ENCODE data around the gene TSACC.
"Not testable (repeated sequence)": the region's sequence is repeated elsewhere in the genome, so short reads cannot be mapped to it uniquely, and the experiment has no call there.

TSACC gene

DNA sequence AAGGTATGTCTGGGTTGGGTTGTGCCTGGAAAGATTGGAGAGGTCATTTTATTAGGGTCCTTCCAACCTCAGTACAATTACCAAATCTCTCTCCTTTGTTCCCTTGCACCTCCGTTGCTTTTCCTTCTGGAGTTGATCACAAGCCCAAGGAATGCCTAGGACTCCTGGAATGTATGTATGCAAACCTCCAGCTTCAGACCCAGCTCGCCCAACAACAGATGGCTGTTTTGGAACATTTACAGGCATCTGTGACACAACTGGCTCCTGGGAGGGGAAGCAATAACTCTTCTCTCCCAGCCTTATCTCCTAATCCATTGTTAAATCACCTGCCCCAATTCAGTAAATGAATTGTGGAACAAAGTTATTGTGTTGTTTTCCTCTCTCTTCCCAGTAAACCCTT, 8.3 kb downstream of the TSACC start:
- no peak for DNase-seq (ENCODE audit: low read depth)

DNA sequence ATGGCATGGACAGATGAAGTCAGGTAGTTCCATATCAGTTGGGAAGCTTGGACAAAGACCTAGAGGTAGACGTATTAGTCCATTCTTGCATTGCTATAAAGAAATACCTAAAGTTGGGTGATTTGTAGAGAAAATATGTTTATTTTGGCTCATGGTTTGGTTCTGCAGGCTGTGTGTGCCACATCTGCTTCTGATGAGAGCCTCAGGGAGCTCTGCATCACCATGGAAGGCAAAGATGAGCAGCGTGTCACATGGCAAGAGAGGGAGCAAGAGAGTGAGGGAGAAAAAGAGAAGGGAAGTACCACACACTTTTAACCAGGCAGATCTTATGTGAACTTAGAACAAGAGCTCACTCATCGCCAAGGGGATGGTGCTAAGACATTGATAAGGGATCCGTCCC, 9.0 kb downstream of the TSACC start:
- no peak for DNase-seq (ENCODE audit: low read depth)

DNA sequence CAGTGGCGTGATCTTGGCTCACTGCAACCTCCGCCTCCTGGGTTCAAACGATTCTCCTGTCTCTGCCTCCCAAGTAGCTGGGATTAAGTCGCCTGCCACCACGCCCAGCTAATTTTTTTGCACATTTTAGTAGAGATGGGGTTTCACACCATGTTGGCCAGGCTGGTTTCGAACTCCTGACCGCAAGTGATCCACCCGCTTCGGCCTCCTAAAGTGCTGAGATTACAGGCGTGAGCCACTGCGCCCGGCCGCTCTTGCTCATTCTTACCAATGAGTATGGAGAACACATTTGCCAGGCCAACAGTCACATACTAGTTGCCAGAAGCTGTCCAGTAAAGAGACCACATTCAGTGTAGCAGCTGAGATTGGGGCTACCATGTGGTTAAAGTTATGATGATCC, 14.2 kb downstream of the TSACC start:
- not testable (repeated sequence) for DNase-seq (ENCODE audit: low read depth)

- no peak for DNase-seq (ENCODE audit: low read depth)
Observed at GRCh38 chr1:156356262-156356874, 18.0 kb downstream of the TSACC start.

DNA sequence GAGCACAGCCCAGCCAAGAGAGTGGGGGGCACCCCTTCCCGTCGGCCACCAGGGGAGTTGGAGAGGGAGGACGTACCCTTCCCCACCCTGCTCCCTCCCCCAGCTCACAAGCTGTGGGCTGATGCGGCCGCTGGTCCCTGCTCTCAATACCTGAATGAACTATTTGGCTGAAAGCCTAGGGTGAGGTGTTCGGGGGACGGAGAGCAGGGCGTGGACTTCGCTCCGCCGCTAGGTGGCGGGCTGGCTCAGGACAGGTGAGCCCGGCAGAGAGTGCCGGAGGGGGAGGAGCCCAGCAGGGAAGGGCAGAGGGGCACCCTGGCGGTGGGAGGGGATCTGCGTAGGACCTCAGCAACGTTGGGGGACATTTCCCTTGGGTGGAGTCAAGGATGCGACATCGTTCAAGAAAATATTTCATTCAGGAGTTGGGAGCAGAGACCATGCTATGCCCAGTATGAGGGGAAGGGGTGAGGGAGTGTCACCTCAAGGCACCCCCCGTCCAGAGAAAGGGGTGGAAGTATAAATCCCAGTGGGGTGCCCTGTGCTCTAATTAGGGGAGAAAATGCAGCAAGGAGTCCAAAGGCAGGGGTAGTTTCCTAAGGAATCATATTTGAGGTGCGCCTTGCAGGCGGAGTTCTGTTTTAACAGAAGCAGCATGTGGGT, 18.7 kb downstream of the TSACC start:
- DNase-seq (ENCODE audit: low read depth): peak; percentile 44

GRCh38 chr1:156357977-156358376, 19.7 kb downstream of the TSACC start:
- no peak for DNase-seq (ENCODE audit: low read depth)

DNA sequence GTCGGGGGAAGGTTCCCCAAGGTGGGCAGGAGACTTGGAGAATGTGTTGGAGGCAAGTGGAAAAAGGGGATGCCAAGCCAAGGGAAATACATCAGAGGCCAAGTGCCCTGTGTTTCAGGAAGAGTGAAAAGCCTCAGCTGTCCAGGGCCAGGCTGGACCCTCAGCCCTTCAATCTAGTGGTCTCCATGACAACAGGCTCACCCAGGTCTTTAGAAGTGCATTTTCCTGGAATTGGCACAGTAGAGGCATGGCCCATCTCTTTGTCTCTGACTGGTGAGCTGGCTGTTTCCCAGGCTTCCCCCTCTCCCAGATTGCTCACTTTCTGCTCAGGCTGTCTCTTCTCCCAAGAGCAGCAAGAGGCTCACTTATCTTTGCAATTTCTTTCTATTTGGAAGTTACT, 20.3 kb downstream of the TSACC start:
- no peak for DNase-seq (ENCODE audit: low read depth)

GRCh38 chr1:156359249-156359648, 20.9 kb downstream of the TSACC start:
- no peak for DNase-seq (ENCODE audit: low read depth)

DNA sequence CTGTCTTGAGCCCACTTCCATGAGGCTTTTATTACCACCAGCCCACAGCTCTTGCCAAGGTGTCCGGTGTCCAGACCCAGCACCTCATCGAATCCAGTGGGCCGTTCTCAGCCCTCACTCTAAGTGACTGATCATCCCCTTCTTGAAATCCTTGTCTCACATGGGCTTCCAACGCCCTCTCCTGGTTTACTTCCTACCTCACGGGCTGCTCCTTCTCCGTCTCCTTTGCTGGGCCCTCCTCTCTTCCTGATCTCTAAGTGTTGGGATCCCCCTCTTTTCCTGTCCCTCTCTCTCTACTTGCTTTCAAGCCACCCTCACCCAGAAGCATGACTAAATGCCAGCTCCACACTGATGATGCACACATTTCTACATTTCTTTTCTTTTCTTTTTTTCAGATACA, 21.6 kb downstream of the TSACC start:
- DNase-seq (ENCODE audit: low read depth): no peak

- no peak for DNase-seq (ENCODE audit: low read depth)
Observed at GRCh38 chr1:156360534-156360933, 22.2 kb downstream of the TSACC start.

- no peak for DNase-seq (ENCODE audit: low read depth)
Observed at GRCh38 chr1:156365754-156366153, 27.4 kb downstream of the TSACC start.

- DNase-seq (ENCODE audit: low read depth): no peak
Observed at GRCh38 chr1:156366378-156367166, 28.2 kb downstream of the TSACC start.

DNA sequence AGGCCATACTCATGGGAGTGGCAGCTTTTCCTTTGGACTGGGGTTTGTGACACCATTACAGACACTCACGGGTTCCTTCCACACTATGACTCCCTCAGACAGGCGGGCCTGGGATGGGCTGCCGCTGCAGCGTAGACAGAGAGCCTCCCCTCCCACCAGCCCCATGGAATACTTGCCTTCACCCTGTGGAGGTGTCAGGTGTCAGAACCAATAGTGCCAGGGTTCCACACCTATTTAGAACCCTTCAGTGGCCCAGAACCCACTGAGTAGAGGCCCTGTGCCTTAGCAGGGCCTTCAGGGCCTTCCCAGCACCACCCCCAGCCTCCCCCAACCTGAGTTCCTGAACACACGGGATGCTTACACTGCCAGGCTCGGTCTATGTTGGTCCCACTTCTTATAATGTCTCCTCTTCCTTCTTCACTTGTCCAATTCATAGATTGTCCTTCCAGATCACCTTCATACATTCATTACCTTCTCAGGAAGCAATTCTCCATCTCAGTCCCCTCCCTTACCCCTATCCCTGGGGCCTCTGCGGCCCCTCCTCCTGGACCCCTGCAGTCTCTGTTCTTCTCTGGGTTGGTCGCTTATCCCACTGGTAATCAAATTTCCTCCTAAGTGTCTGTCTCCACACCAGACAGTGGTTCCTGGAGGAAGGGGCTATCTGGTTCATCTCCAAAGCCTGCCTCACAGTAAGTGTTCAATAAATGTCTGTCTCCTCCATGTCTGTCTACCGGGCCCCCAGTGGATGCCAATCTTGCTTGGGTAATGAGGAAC, 29.2 kb downstream of the TSACC start:
- no peak for DNase-seq (ENCODE audit: low read depth)

DNA sequence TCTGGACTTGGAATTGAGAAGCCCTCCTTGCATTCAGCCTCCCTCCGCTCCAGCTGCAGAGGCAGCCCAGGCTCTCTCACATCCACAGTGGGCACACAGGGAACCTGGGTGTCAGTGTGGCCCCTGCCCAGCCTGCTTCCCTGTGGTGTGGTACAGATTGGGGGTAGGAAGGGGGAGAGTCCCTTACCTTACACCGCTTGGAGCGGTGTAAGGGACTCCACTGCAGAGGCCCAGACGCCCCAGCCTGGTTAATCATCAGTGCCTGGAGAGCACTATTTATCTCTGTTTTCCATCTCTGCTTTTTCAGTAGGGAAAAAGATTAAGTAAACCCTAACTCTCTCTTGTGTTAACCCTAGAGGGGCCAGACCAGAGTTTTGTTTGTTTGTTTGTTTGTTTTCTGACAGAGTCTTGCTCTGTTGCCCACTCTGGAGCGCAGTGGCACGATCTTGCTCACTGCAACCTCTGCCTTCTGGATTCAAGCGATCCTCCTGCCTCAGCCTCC, 29.9 kb downstream of the TSACC start:
- DNase-seq (ENCODE audit: low read depth): no peak

- DNase-seq (ENCODE audit: low read depth): no peak
Observed at GRCh38 chr1:156368889-156369684, 30.8 kb downstream of the TSACC start, which contains the start of gene RHBG. Gene RHBG, plus strand, starts transcription at chr1:156369211. Its CDS starts 39 bp downstream, at chr1:156369250.

GRCh38 chr1:156369685-156370286, 31.5 kb downstream of the TSACC start:
- not testable (repeated sequence) for DNase-seq (ENCODE audit: low read depth)

DNA sequence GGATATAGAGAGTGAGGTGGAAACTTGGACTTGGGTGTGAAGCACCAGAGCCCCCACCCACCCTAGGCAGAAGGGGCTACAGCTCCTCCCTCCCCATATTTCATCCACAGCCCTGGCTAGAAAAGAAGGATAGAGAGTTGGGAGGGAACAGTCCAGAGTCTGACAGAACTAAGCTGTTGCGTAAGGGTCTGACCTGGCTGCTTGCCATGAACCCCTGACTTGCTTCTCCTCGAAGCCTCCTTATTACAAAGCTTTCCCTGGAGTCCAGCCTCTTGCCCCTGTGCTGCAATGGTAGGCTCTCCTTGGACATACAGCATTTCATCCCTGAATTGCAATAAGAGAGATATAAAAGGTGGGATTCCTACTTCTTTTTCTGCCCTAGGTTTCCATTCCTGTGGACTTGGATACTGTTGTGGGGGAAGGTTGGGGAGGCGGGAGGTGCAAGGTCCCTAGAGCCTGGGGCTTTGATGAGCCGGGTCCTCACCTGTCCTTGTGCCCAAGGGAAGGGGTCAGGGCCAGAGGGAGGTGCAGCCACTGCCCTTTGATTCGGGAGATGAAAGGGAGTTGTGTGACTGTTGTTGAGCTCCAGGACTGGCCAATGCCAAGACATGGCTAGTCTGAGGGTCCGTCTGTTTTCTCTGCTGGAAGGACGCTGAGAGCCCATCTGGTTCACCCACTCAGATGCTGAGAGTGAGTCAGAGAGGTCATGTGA, 33.4 kb downstream of the TSACC start:
- no peak for DNase-seq (ENCODE audit: low read depth)

DNA sequence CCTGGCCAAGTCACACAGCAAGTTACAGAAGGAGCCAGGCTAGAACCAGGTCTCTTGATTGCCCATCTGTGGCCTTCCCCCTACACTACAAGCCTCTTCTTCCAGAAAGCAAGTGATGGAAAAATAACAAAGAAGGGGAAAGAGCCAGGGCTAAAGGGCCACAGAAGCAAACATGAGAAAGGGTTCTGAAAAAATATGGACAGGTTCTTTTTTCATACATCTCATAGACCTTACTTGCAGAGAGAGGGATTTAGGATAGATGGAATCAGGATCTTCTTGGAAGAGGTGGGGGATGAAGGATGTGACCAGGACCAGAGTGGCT, 33.9 kb downstream of the TSACC start:
- DNase-seq (ENCODE audit: low read depth): no peak

GRCh38 chr1:156372876-156373275, 34.5 kb downstream of the TSACC start:
- DNase-seq (ENCODE audit: low read depth): no peak

- DNase-seq (ENCODE audit: low read depth): no peak
Observed at GRCh38 chr1:156373546-156373945, 35.2 kb downstream of the TSACC start.

Data from stimulated activated CD8-positive, alpha-beta memory T cell treated with anti-CD3 and anti-CD28 coated beads, Interleukin-4, amount 100 ng/mL, for 24 hours (primary cell).